Ovary (tissue), 3 donors: ENCODE measurements around the gene AK9.

ENCODE experiments used
- POLR2A ChIP-seq: fragments of 450-650 bp; IDR thresholded peaks from one replicate; pipeline ENCODE4 v1.6.1; 2017; ENCODE audit warnings: antibody characterized with exemption, mild to moderate bottlenecking, moderate library complexity
- TF ChIP-seq, protein P1 (sequence below), 3 donors: fragments of 450-650 bp in 2 of 3; fragments of 200-600 bp in 1 of 3; IDR thresholded peaks; one replicate each; pipeline versions ENCODE4 v1.5.1 to v1.8.0; 2016 to 2022; ENCODE audit warnings: antibody characterized with exemption in 3 of 3, mild to moderate bottlenecking in 1 of 3
- donor health status: DM: no; HTN: no; CAD: no.

- TF ChIP-seq, protein P1, sequence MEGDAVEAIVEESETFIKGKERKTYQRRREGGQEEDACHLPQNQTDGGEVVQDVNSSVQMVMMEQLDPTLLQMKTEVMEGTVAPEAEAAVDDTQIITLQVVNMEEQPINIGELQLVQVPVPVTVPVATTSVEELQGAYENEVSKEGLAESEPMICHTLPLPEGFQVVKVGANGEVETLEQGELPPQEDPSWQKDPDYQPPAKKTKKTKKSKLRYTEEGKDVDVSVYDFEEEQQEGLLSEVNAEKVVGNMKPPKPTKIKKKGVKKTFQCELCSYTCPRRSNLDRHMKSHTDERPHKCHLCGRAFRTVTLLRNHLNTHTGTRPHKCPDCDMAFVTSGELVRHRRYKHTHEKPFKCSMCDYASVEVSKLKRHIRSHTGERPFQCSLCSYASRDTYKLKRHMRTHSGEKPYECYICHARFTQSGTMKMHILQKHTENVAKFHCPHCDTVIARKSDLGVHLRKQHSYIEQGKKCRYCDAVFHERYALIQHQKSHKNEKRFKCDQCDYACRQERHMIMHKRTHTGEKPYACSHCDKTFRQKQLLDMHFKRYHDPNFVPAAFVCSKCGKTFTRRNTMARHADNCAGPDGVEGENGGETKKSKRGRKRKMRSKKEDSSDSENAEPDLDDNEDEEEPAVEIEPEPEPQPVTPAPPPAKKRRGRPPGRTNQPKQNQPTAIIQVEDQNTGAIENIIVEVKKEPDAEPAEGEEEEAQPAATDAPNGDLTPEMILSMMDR (IDR thresholded peaks at IDR 0.05), result no peak
- no peak for TF ChIP-seq POLR2A
These were observed 29.3 kb upstream of the AK9 start for GRCh38 chr6:109720311-109720710.
